Measurements from ENCODE around the gene SLC52A3. TPM values are rescaled to one million over a fixed set of nuclear protein-coding genes. Genes with fewer than 3 reads are reported as not detected.

SLC52A3 gene
- total RNA-seq, 2 donors from 2014 or later, result not detected

GRCh38 chr20:787825-788224 is 19.5 kb upstream of the SLC52A3 start:
- ATAC-seq (replicated peaks in 1 of 2) (no peak), DNase-seq (no peak)
- H3K27ac Mint-ChIP-seq, result no peak overlapping the region
- no peak overlapping the region for H3K4me3 Mint-ChIP-seq
- H3K27me3 Mint-ChIP-seq (ENCODE audit: low read depth), result peaks cover 9% of the 10 kb centered on the region
- no peaks in the 10 kb centered on the region for H3K4me1 Mint-ChIP-seq (ENCODE audit: low read depth)
- peaks cover 14 to 18% of the 10 kb centered on the region in 2 donors for H3K9me3 Mint-ChIP-seq
- peaks cover 11 to 15% of the 10 kb centered on the region in 2 donors for H3K36me3 Mint-ChIP-seq (ENCODE audit: insufficient read depth in 2 of 2)

GRCh38 chr20:779771-780170 is 11.5 kb upstream of the SLC52A3 start:
- H3K27ac Mint-ChIP-seq, result no peak overlapping the region
- no peaks in the 10 kb centered on the region for H3K4me1 Mint-ChIP-seq (ENCODE audit: low read depth)
- peaks cover 8 to 13% of the 10 kb centered on the region in 2 donors for H3K9me3 Mint-ChIP-seq
- H3K36me3 Mint-ChIP-seq (ENCODE audit: insufficient read depth in 2 of 2), result peaks cover 7 to 10% of the 10 kb centered on the region in 2 donors
- H3K4me3 Mint-ChIP-seq, result no peak overlapping the region
- H3K27me3 Mint-ChIP-seq (ENCODE audit: low read depth), result no peaks in the 10 kb centered on the region
- ATAC-seq (replicated peaks in 1 of 2) (no peak), DNase-seq (no peak)

DNA sequence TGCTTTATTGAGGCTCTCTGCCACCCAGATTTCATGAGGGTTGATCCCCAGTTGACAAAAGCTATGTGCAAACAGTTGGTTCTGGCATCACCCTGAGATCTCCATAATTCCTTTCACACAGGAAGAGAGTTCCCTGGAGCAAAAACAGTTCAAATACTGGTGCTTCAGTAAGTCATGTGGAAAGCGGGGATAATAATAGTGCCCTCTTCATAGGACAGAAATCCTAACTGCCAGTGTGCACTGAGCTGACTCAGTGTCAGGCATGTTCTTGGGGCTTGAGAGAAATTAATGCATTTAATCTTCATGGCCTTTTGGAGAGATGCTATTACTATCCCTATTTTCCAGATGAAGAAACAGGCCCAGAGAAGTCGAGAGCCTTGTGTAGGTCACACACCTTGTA is 7.9 kb upstream of the SLC52A3 start:
- Mint-ChIP-seq H3K9me3 (no peaks in the 10 kb centered on the region), H3K27me3 (ENCODE audit: low read depth) (no peaks in the 10 kb centered on the region), H3K4me3 (no peak overlapping the region), H3K4me1 (ENCODE audit: low read depth) (no peaks in the 10 kb centered on the region), H3K36me3 (ENCODE audit: insufficient read depth in 2 of 2) (no peaks in the 10 kb centered on the region), H3K27ac (no peak overlapping the region)
- ATAC-seq (replicated peaks in 1 of 2) (no peak), DNase-seq (no peak)

GRCh38 chr20:775679-776135 is 7.4 kb upstream of the SLC52A3 start:
- no peak for DNase-seq
- Mint-ChIP-seq H3K27ac (no peak overlapping the region), H3K9me3 (no peaks in the 10 kb centered on the region), H3K4me3 (no peak overlapping the region), H3K27me3 (ENCODE audit: low read depth) (no peaks in the 10 kb centered on the region), H3K4me1 (ENCODE audit: low read depth) (no peaks in the 10 kb centered on the region), H3K36me3 (ENCODE audit: insufficient read depth in 2 of 2) (no peaks in the 10 kb centered on the region)
- ATAC-seq (replicated peaks in 1 of 2), result no peak

DNA sequence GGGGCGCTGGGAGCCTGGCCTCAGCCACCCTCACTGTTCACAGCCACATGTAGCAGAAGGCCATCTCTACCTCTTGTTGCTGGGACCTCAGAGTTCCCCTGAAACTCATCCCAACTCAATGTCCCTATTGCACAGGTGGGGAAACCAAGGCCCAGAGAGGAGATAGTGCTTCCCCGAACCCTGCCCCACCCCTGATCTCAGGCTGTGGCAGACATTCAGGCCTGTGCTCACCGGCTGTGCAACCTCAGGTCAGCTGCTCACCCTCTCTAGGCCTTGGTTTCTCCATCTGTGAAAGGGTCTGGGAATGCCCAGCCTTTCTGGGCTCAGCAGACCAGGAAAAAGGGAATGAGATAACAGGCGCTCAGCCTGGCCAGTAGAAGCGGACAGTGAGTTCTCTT is 6.4 kb upstream of the SLC52A3 start:
- H3K36me3 Mint-ChIP-seq (ENCODE audit: insufficient read depth in 2 of 2), result no peaks in the 10 kb centered on the region
- DNase-seq (no peak), ATAC-seq (replicated peaks in 1 of 2) (no peak)
- no peak overlapping the region for H3K4me3 Mint-ChIP-seq
- no peaks in the 10 kb centered on the region for H3K4me1 Mint-ChIP-seq (ENCODE audit: low read depth)
- no peaks in the 10 kb centered on the region for H3K27me3 Mint-ChIP-seq (ENCODE audit: low read depth)
- H3K27ac Mint-ChIP-seq, result no peak overlapping the region
- no peaks in the 10 kb centered on the region for H3K9me3 Mint-ChIP-seq

GRCh38 chr20:774016-774659 is 5.8 kb upstream of the SLC52A3 start:
- Mint-ChIP-seq H3K27ac (no peak overlapping the region), H3K4me1 (ENCODE audit: low read depth) (no peaks in the 10 kb centered on the region), H3K4me3 (no peak overlapping the region), H3K36me3 (ENCODE audit: insufficient read depth in 2 of 2) (no peaks in the 10 kb centered on the region), H3K27me3 (ENCODE audit: low read depth) (no peaks in the 10 kb centered on the region), H3K9me3 (no peaks in the 10 kb centered on the region)
- ATAC-seq (replicated peaks in 1 of 2), result no peak
- no peak for DNase-seq

GRCh38 chr20:772806-773205 is 4.5 kb upstream of the SLC52A3 start:
- Mint-ChIP-seq H3K36me3 (ENCODE audit: insufficient read depth in 2 of 2) (no peaks in the 10 kb centered on the region), H3K27ac (no peak overlapping the region), H3K27me3 (ENCODE audit: low read depth) (no peaks in the 10 kb centered on the region), H3K4me1 (ENCODE audit: low read depth) (no peaks in the 10 kb centered on the region), H3K4me3 (no peak overlapping the region), H3K9me3 (no peaks in the 10 kb centered on the region)
- DNase-seq (no peak), ATAC-seq (replicated peaks in 1 of 2) (no peak)

GRCh38 chr20:771741-772464 is 3.6 kb upstream of the SLC52A3 start:
- Mint-ChIP-seq H3K36me3 (ENCODE audit: insufficient read depth in 2 of 2) (no peaks in the 10 kb centered on the region), H3K27me3 (ENCODE audit: low read depth) (no peaks in the 10 kb centered on the region), H3K27ac (no peak overlapping the region), H3K9me3 (no peaks in the 10 kb centered on the region), H3K4me1 (ENCODE audit: low read depth) (no peaks in the 10 kb centered on the region), H3K4me3 (no peak overlapping the region)
- ATAC-seq (replicated peaks in 1 of 2), result no peak
- DNase-seq, result no peak

GRCh38 chr20:770691-771090 is 2.4 kb upstream of the SLC52A3 start:
- no peak for ATAC-seq (replicated peaks in 1 of 2)
- H3K27me3 Mint-ChIP-seq (ENCODE audit: low read depth), result no peaks in the 10 kb centered on the region
- H3K4me1 Mint-ChIP-seq (ENCODE audit: low read depth), result no peaks in the 10 kb centered on the region
- H3K36me3 Mint-ChIP-seq (ENCODE audit: insufficient read depth in 2 of 2), result no peaks in the 10 kb centered on the region
- H3K27ac Mint-ChIP-seq, result no peak overlapping the region
- no peak overlapping the region for H3K4me3 Mint-ChIP-seq
- no peak for DNase-seq
- H3K9me3 Mint-ChIP-seq, result no peaks in the 10 kb centered on the region

DNA sequence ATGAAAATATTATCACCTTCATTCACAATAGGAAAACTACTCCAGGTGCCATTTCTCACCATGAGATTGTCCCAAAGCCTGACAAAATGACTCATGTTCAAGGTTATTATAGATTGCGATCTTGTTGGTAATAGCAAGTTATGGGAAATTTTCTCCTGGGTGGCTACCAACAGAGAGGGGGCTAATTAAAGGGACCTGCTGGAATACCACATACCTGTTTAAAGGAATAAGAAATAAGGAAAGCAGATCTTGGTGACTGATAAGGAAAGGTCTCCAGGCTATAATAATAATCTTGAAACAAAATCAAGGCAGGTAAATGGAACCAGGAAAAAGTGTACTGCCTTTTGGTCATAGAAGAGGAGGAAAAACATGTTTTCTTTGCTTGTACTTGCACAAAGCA is 1.4 kb downstream of the SLC52A3 start:
- no peak for ATAC-seq (replicated peaks in 1 of 2)
- H3K4me3 Mint-ChIP-seq, result no peak overlapping the region
- H3K27me3 Mint-ChIP-seq (ENCODE audit: low read depth), result no peaks in the 10 kb centered on the region
- DNase-seq, result no peak
- H3K9me3 Mint-ChIP-seq, result no peaks in the 10 kb centered on the region
- no peak overlapping the region for H3K27ac Mint-ChIP-seq
- H3K4me1 Mint-ChIP-seq (ENCODE audit: low read depth), result no peaks in the 10 kb centered on the region
- no peaks in the 10 kb centered on the region for H3K36me3 Mint-ChIP-seq (ENCODE audit: insufficient read depth in 2 of 2)

DNA sequence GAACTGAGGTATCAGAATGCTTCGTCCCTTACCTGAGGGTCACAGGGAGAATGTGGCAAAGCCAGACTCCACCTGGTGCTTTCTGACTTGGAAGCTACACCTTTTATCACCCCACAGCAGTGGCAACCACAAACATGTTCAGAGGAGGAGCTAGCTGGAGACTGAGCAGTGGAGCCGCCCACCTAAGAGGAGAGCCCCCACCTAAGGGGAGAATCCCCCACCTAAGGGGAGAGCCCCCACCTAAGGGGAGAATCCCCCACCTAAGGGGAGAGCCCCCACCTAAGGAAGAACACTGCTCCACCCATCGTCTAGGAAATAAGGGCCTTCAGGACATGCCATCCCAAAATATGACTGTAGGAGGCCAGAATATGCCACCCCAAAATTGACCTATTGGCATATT is 4.0 kb downstream of the SLC52A3 start:
- Mint-ChIP-seq H3K27me3 (ENCODE audit: low read depth) (no peaks in the 10 kb centered on the region), H3K9me3 (no peaks in the 10 kb centered on the region), H3K27ac (no peak overlapping the region), H3K4me1 (ENCODE audit: low read depth) (no peaks in the 10 kb centered on the region), H3K36me3 (ENCODE audit: insufficient read depth in 2 of 2) (no peaks in the 10 kb centered on the region), H3K4me3 (no peak overlapping the region)
- DNase-seq, result peak in 1 of 2 donors; percentile 6
- peak in 1 of 2 donors; percentile 54 for ATAC-seq (replicated peaks in 1 of 2)

- no peaks in the 10 kb centered on the region for H3K36me3 Mint-ChIP-seq (ENCODE audit: insufficient read depth in 2 of 2)
- no peaks in the 10 kb centered on the region for H3K27me3 Mint-ChIP-seq (ENCODE audit: low read depth)
- H3K9me3 Mint-ChIP-seq, result no peaks in the 10 kb centered on the region
- H3K4me1 Mint-ChIP-seq (ENCODE audit: low read depth), result no peaks in the 10 kb centered on the region
- ATAC-seq (replicated peaks in 1 of 2), result no peak
- H3K27ac Mint-ChIP-seq, result no peak overlapping the region
- no peak for DNase-seq
- no peak overlapping the region for H3K4me3 Mint-ChIP-seq
These were observed 6.6 kb downstream of the SLC52A3 start for GRCh38 chr20:761418-762381.
